ENCODE results near the gene FUZ.
"Not testable (repeated sequence)": the region's sequence is repeated elsewhere in the genome, so short reads cannot be mapped to it uniquely, and the experiment has no call there.

FUZ gene

DNA sequence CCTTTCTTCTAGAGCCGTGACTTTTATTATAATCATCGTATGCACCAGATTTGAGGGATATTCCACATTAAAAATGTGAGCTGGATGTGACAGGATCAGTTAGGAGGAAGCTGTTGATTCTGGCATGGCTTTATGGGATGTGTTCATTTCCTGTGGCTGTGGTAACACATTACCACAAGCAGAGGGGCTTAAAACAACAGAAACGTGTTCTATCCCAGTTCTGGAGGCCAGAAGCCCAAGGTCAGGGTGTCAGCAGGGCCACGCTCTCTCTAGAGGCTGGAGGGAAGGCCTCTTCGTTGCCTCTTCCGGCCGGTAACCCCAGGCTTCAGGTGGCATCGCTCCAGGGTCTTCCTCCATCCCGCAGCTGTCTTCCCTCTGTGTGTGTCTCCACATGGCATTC lies 19.5 kb upstream of the FUZ start:
- no peak for DNase-seq (ENCODE audit: low read depth in 2 of 2)

DNA sequence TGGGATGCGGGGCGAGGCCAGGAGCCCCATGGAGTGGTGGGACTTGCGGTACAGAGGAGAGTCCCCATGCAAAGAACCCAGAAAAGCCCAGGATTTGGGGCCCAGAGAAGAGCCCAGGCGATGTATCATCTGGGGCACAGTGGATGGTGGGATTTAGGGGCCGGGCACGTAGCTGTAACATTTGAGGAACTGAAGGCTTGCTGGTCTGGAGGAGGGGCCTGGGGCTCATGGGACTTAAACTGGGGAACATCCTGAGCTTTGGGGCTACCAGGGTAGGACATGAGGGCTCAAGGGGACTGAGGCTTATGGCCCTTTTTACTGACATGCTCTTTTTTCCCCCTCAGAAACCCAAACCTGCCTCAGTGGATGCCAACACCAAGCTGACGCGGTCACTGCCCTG lies 18.5 kb upstream of the FUZ start:
- no peak for DNase-seq (ENCODE audit: low read depth in 2 of 2)

DNA sequence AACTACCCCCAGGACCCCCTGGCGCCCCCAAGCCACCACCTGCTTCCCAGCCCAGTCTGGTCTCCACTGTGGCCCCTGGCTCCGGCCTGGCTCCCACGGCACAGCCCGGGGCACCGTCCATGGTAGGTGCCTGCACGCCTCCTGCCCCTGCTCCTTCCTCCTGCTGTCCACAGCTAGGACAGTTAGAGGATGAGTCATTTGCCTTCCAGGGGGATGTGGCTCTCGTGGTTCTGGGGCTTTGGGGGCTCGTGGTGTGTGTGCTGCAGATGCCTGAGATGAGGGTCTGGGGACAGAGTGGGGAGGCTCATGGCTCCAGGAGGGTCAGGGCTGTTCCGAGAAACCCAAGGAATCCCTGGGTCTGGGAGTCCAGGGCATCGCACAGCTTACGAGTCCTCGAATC lies 17.7 kb upstream of the FUZ start:
- no peak for DNase-seq (ENCODE audit: low read depth in 2 of 2)

DNA sequence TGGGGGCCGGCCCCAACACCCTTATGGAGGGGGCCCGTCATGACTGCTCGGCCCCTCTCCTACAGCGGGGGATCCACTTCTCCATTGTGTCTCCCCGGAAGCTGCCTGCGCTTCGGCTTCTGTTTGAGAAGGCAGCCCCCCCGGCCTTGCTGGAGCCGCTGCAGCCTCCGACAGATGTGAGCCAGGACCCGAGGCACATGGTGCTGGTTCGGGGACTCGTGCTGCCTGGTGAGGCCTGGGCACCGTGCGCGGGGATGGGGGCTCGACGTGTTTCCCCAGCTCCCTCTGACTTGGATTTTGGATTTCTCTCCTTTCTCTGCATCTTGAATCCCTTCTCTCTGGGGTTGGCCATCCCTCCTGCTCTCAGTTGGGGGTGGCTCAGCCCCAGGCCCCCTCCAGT lies 16.6 kb upstream of the FUZ start:
- DNase-seq (ENCODE audit: low read depth in 2 of 2): no peak

DNA sequence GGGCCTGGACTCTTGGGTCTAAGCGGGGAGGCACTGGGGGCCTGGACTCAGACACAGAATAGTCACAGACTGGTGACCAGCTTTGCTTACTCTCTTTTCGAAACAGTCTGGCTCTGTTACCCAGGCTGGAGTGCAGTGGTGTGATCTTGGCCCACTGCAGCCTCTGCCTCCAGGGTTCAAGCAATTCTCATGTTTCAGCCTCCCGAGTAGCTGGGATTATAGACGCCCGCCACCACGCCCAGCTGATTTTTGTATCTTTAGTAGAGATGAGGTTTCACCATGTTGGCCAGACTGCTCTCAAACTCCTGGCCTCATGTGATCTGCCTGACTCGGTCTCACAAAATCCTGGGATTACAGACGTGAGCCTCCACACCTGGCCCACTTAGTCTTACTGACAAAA lies 16.1 kb upstream of the FUZ start:
- DNase-seq (ENCODE audit: low read depth in 2 of 2): no peak

DNA sequence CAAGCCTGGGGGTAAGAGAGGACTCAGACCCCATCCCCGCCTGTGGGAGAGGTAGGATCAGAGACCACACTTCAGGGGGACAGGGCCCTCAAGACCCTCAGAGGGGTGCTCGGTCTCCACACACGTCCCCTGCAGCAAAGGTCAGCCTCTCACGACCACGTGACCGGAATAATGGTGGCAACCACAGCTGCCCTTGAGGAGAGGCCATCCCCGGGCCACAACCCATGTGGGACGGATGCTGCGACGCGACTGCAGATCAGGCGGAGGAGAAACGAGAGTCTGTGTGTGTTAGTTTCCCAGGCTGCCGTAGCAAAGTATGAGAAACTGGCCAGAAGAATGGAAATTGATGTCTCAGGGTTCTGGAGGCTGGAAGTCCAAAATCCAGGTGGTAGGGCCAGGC lies 13.9 kb upstream of the FUZ start:
- no peak for DNase-seq (ENCODE audit: low read depth in 2 of 2)

DNA sequence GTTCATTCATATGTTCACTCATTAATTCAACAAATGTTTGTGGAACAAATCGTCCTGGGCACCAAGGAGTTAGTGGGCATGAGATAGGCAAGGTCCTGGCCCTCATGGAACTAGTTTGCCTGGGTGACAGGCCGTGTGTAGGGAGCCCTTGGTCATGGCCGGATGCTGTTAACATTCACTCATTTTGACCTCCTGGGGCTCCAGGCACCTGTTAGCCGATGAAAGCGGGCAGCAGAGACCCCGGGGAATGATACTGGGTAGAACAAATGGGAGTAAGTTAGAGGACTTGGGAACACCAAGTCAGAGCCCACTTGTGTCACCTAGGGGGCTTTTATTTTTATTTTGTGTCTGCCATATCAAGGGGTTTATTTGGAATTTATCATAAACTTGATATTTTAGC lies 11.6 kb upstream of the FUZ start:
- DNase-seq (ENCODE audit: low read depth in 2 of 2): no peak

DNA sequence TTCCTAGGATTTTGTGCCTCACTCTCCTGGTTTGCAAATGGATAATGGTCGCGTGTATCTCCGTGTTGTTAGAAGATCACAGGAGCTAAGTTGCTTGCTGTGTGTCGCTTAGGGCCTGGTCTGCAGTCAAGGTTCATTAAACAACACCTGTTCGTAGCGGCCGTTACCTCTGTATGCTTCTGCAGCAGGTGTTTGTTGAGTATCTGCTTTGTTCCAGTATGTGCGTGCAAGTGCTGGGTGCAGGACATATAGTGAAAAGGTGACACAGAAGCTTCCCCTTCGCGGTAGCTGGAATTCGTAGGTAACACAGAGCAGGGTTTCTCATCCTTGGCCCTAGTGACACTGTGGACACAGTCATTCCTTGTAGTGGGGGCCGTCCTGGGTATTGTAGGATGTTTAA lies 10.4 kb upstream of the FUZ start:
- DNase-seq (ENCODE audit: low read depth in 2 of 2): no peak

DNA sequence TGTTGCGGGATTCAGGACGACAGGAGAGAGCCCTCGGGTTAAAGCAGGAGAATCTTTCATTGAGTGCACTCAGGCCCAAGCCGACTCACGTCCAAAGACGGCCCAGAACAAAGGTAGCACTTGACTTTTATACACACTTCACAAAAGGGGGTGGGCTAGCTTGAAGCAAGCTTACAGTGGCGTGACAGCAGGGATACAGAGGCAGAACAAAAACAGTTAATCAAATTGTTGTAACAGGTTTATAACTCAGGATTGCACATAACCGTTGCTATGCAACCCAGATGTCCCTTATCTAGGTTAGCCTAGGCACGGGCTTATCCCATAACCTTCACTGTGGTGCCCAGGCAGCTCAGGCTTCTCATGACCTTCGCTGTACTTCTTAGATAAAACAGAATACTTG lies 7.0 kb upstream of the FUZ start:
- no peak for DNase-seq (ENCODE audit: low read depth in 2 of 2)

DNA sequence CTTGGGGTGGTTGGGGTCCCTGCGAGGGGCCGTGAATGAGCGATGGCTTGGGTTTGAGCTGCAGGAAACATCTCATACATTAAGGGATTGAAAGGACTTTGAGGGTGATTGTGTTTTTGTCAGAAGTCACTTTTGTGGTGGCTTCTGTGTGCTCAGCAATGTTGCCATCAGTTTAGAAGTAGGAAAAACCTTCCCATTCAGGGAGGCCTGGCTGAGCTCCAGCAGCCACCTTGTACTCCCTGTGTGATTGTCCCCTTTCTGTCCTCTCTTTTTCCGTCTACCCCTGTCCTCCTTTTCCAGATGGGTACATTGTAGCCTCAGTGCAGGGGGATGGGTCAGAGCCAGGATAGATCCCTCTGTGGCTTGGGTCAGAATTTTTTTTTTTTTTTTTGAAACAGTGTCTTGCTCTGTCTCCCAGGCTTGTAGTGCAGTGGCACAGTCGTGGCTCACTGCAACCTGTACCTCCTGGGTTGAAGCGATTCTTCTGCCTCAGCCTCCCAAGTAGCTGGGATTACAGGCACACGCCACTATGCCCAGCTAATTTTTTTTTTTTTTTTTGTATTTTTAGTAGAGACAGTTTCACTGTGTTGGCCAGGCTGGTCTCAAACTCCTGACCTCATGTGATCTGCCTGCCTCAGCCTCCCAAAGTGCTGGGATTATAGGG lies 6.5 kb upstream of the FUZ start:
- DNase-seq (ENCODE audit: low read depth in 2 of 2): not testable (repeated sequence)

DNA sequence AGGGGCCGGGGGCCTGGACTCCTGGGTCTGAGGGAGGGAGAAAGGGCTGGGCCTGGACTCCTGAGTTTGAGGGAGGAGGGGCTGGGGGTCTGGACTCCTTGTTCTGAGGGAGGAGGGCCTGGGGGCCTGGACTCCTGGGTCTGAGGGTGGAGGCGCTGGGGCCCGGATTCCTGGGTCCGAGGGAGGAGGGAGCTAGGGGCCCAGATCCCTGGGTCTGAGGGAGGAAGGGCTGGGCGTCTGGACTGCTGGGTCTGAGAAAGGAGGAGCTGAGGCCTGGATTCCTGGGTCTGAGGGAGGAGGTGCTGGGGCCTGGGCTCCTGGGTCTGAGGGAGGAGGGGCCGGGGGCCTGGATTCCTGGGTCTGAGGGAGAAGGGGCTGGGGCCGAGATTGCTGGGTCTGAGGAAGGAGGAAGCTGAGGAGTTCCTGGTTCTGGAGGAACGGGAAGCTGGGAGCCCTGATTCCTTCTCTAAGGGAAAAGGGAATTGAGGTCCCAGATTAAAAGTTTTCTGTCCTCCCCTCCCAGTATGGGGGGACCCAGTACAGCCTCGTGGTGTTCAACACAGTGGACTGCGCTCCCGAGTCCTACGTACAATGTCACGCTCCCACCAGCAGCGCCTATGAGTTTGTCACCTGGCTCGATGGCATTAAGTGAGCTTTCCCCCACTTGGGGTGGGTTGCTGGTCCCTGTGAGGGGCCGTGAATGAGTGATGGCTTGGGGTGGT lies 5.7 kb upstream of the FUZ start:
- no peak for DNase-seq (ENCODE audit: low read depth in 2 of 2)

DNA sequence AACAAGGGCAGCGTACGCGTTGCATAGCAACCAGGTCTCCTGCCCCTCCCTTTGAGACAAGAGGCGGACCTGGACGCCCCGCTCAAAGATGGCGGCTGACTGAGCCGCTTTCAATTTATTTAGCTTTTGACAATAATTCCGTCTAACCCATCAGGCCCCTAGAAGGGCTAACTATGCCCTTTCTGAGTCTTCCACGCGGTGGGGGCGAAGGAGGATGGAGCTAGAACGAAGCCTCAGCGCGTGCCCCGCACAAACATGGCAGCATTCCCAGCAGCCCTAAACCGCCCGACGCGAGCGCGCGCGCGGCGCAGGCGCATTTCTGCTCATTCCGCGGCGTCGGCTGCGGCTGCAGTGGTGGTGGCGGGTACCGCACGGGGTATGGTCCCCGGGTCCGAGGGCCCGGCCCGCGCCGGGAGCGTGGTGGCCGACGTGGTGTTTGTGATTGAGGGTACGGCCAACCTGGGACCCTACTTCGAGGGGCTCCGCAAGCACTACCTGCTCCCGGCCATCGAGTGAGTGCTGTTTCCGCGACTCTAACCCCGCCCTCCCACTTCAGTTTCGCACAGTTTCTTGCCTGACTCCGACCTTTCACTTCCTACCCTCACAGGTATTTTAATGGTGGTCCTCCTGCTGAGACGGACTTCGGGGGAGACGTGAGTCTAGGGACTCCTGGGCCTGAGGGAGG lies 5.0 kb upstream of the FUZ start, which contains the start of gene MED25:
Gene MED25, plus strand, starts transcription at position 326 of the 685 bp plus-strand sequence. Its CDS starts 53 bp downstream, at position 379.
- peak; percentile 67 to 78 for DNase-seq (ENCODE audit: low read depth in 2 of 2)

DNA sequence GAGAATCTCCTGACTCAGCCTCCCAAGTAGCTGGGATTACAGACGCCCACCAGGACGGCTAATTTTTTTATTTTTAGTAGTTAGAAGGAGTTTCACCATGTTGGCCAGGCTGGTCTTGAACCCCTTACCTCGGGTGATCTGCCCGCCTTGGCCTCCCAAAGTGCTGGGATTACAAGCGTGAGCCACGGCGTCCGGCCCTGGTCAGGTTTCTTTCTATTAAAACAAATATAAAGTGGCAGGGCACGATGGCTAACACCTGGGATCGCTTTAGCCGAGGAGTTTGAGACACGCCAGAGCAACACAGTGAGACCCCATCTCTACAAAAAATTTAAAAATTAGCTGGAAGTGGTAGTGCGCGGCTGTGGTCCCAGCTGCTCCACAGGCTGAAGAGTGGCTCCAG lies 3.5 kb upstream of the FUZ start:
- DNase-seq (ENCODE audit: low read depth in 2 of 2): no peak

DNA sequence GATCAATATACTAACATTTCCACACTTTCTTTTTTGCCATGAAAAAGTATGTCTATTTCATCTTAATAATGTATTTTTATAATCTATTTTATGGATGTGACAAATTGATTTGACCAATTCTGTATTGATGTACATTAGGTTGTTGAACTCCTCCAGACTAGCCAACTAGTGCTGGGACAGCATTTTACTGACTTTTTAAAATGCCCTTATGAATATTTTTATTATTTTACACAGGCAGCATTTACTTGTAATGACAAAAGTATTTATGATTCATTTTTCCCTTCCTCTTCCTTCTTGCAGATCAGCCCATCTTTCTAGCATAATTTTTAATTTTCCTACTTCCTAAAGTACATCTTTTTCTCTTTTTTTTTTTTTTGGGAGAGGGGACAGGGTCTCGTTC lies 918 bp upstream of the FUZ start:
- DNase-seq (ENCODE audit: low read depth in 2 of 2): no peak

DNA sequence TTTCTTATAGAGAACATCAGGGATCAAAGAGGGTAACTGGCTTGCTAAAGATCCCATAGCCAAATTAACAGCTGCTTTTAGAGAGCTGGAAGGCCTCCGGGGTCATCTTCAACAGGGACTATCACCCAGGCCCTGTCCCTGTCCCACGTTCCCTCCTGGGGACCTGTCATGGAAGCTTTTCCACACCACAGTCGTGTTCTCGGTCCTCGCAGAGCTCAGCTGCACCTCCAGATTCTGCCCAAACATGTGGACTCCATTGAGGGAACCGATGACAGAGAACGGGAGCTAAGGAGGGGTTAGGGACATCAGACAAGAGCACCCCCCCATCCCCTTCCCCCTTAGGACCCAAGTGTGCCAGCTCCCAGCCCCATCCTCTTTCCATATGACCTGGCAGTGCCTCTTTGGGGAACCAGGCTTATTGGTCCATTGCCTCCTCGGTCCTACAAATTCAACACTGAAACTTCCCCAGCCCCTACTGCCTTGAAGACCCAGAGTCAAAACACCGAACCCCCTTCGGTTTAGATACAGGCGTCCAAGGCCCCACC lies 568 bp downstream of the FUZ start:
- no peak for DNase-seq (ENCODE audit: low read depth in 2 of 2)

DNA sequence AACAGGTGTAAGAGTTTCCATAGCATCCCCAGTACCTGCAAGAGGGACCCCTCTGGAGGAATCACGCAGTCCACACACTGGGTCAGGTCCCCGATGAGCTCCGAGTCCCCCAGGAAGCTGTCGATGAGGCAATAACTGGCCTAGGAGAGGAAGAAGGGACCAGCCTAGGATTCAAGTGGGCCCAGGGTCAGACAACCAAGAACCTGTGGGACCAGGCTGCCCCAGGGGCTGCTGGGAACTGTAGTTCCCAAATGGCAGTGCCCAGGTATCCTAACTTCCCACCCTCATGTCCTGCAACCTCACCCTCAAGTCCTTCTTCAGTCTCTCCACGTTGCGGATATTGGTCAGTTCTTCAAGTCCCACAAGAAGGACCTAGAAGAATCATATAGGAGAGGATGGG lies 1.8 kb downstream of the FUZ start:
- DNase-seq (ENCODE audit: low read depth in 2 of 2): no peak

DNA sequence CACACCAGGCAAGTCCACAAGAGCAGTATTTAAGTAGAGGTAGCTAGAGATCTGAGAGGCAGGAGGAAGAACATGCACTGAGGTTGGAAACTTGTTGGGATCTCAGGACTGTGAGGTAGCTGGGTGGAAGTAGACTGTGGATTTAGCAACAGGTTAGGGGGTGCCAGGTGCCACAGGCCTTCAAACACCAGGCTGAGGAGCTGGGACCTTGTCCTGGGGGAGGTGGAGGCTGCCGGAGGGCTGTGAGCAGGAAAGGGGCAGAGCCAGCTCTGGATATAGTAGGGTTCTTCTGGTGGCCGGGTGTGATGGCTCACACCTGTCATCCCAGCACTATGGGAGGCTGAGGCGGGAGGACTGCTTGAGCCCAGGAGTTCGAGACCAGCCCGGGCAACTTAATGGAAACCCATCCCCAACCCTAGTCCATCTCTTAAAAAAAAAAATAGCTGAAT lies 3.1 kb downstream of the FUZ start:
- no peak for DNase-seq (ENCODE audit: low read depth in 2 of 2)

DNA sequence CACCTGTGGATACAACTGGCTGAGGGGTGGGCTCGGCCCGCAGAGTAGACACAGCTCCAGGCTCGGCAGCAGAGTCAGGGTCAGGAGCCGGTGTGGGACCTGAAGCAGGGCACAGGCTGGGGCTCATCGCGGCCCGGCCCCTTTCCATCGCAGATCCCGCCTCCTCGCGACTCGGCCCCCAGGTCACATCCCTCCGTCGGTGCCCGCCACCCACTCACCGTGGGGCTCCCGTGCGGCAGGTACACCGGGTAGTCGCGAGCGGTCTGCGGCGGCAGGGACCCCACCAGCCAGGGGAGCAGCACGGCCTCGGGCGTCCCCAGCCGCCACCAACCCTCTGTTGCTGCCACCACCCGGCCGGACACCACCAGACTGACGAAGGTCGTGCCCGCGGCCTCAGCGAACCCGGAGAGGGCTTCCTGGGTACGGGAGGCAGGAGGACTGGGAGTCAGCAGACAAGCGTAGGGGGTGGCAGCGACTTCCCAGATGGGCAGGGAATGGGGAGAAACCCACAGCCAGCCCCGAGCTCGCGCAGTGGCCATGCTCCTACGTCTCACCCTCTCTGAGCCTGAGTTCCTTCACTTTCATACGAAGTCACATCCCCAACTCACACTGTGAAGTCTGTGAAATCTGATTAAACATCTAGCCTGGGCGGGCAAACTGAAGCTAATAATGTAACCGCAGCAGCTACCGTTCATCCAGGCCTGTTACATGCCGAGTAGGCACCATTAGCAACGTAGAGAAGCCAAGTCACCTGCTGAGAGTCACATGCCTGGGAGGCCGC lies 3.7 kb downstream of the FUZ start:
- peak in 1 of 2 donors; percentile 21 for DNase-seq (ENCODE audit: low read depth in 2 of 2)

DNA sequence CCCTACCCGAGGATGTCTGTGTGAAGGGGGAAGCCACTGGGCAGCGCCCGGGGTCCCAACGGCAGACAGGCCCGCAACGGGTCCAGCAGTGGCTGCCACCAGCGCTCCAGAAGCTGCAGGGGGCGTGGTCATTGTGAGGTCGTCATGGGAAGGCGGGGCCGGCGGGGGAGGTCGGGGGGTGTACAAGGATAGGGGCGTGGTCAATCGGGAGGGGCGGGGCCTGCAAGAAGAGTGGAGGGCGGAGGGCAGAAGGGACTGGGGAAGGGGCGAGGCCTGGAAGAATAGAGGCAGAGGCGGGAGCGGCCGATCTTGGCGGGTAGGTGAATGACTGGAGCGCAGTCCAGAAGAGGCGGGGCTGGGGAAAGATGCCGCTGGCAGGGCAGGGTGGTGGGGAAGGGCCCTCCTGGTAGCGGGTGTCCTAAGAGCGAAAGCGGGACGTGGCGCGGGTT lies 4.4 kb downstream of the FUZ start:
- DNase-seq (ENCODE audit: low read depth in 2 of 2): peak; percentile 52 to 65

DNA sequence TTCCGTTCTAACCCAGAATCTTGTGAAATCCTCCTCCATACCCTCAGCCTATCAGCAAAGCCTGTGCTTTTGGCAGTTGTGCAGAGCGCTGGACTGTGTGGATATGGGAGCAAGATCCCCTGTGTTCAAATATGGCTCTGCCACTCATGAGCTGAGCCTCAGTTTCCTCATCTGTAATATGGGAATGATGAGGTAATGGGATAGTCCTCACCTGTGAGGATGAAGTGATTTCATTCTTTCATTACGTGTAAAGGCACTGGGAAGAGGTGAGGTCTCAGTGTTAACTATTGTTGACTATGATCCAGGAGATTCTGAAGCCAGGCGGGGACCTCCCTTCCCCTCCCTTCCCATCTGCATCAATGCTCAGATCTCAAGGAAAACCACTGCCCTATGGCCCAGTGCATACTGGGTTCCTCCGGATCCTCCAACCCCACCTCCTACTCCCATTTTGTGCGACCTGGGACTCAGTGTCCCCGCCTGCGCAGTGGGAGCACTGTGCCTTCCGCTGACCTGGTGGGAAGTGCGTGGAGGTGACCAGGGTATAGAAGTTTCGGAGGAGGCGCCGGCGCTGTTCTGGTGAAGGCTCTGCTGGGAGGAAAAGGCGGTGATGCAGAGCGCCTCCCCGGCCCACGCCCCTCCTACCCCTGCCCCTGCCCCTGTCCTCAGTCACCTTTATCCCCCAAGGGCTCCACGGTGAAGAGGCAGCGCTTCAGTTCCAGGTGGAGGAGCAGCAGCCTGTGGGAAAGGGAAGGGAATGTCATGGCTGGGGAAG lies 5.0 kb downstream of the FUZ start:
- no peak for DNase-seq (ENCODE audit: low read depth in 2 of 2)

Measured in stimulated activated CD8-positive, alpha-beta memory T cell treated with anti-CD3 and anti-CD28 coated beads, Interleukin-15, amount 100 ng/mL, for 4 hours (primary cell).